Measurements from ENCODE around the gene KCNG2.

KCNG2 gene

DNA sequence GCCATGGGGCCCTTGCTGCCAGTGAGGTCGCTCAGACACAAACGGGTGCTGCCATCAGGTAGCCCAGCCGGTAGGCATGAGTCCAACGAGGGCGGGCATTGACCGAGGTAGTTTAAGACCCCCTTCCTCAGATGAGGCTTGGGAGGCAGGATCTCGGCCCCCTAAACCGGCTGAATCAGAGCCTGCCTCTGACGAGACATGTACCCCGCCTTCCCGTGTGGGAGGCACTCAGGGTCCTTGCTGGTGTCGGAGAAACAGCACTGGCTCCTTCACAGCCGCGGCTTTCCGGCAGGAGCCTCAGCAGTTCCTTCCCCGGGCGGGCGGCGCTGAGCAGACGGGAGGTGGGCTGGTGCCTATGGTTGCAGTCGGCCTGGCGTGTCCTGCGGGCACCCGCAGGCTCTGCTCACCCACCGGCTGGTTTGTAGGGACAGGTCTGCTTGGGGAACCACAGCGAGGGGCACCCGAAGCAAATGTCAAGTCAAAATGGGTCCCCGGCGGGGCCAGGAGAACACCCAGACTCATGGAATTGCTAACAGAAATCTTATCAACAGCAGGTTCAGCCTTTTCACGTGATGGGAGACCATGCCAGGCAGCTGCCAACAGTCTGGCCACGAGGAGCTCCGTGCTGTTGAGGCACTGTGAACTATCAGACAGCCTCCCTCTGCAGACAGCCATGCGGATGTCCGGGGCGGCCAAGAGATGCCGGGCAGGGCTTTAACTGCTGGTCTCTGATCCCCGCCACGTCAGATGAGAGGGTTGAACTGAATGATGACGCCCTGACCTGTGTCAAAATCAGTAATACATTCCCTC lies 2.8 kb downstream of the KCNG2 start:
- no peak for DNase-seq

DNA sequence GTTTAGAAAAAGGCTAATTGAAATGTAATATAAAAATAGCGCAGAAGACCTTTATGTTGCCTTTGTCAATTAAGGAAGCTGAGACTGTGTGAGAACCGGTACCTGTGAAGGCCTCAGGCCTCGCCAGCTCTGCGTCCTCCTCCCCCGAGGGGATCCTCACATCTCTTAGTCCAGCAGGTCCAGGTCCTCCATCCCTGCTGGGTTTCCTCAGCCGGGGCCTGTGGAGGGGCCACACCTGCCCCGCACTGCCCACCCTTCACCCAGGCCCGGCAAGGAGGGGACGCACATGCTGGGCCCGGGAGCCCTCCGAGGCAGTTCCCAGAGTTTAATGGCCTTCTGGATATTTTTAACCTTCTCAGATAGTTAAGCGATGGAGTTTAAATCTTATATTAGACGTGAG lies 3.5 kb downstream of the KCNG2 start:
- no peak for DNase-seq

DNA sequence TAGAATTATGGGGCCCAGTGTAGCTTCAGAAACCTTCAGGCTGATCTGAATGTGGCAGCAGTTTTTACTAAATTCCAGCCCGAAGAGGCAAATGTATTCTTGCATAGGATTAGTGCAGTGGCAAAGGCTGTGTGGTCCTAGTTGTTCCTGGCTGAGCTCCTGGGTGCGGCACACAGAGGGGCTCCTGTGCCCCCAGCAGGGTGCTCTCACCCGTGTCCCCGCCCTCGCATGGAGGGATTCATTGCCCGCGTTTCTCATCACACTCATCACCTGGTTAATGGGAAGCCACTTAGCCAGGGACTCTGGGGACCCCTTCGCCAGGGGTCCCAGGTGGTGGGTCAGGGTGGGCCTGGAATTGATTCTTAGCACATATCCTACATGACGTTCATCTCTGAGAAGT lies 3.9 kb downstream of the KCNG2 start:
- DNase-seq, result no peak

DNA sequence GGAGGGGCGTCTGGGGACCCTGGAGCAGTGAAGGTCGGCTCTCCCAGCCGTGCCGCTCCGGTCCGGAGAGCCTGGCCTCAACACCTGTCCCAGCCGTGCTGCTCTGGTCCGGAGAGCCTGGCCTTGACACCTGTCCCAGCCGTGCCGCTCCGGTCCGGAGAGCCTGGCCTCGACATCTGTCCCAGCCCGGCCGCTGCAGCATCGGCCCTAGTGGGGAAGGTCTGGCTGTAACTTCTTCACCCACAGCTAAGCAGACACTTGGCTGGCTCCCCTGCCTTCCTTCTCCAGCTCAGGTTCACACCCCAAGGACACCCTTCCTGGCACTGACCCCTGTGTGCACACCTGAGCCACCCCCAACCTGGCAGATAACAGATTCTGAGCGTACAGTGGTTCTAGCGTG lies 4.6 kb downstream of the KCNG2 start:
- no peak for DNase-seq

DNA sequence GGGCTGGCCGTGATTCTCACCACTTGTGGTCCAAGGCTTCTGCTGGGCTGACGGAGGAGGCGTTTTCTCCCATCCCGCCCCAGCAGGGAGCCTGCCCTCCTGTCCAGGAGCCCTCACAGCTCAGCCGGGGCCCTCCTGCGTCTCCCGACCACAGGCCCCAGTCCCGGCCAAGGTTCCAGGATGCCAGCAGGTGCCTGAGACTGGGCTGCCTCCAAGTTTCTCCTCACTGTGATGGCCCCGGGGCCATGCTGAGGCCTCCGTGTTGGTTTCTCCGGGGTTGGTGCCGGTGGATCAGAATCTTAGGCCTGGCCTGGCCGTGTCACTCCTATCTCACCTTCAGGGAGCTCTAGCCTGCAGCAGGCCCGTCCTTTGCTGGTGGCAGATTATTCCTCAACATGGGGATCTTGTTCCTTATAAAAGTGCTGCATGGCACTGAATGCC lies 5.9 kb downstream of the KCNG2 start:
- no peak for DNase-seq

DNA sequence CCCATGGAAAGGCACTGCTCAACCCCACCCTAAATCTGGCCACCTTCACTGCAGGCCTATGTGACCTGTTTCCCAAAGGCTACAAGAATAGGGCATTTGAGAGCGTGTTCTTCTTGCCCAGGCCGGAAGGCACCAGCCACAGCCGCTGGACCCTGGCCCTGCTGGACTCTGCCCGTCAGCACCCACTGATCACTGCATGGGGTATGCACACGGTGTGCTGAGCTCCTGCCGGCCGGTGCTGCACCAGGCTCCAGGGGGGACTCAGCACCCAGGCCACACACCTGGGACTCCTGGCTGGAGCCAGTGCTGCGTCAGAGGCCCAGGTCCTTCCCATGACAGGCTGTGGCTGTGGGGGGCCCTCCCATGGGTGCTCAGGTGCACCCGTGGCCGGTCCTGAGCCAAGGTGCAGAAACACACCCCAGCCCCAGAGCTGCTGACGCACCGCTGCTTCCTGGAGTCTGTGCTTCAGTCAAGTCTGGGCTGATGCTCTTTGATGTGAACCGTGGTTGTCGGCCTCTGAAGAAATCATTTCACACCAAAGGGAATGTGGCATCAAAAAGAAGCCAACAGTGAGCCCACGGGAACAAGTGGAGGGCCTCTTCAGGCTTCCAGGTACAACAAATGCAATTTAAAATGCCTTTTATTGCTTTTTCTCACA lies 6.5 kb downstream of the KCNG2 start:
- no peak for DNase-seq

DNA sequence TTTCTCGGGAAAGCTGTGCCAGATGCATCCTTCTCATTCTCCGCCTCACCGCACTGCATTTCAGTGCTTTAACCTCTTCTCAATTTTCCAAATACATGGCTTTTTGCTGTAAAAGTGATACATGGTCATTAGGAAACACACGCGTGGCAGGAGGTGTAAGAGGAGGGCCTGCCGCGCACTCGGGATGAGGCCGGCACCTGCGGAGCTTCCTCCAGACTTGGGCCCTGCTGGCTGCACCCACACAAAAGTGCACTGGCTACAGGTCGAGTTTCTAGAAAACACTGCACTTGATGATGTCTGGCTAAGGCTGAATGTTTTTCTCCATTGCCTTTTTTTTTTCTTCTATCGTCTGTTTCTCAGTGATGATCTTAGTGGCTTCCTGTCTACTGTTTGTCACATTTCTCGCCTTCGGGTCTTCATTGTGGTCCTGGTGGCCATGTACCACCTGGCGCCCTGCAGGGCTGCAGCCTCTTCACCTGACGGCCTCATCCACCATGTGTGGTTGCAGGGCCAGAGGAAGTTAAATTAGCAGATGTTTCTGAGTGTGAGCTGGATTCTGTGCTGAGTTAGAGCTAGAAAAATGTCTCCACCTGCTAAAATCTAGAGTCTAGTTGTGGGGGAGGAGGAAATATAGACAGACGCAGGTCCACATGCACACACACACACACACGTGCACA lies 7.6 kb downstream of the KCNG2 start:
- DNase-seq, result no peak

DNA sequence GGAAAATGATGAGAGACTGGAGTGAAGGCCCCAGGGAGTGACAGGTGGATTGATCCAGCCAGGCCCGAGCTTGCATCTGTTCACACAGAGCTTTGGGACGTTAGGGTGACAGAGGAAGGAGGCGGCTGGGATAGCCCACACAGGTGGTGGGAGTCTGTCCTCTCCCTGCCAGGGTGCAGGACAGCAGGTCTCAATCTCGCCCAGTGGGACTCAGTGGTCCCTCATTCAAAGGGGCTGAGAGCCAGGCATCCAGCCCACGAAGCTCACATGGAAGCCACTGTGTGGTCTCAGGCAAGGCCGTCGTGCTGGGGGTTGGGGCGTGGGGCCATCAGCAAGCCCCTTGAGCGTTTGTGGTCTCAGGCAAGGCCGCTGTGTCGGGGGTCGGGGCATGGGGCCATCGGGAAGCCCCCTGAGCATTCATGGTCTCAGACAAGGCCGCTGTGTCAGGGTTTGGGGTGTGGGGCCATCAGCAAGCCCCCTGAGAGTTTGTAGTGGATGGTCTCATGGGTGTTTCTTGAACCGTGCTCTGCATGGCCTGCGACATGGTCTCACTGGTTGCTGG lies 8.3 kb downstream of the KCNG2 start:
- DNase-seq, result no peak

DNA sequence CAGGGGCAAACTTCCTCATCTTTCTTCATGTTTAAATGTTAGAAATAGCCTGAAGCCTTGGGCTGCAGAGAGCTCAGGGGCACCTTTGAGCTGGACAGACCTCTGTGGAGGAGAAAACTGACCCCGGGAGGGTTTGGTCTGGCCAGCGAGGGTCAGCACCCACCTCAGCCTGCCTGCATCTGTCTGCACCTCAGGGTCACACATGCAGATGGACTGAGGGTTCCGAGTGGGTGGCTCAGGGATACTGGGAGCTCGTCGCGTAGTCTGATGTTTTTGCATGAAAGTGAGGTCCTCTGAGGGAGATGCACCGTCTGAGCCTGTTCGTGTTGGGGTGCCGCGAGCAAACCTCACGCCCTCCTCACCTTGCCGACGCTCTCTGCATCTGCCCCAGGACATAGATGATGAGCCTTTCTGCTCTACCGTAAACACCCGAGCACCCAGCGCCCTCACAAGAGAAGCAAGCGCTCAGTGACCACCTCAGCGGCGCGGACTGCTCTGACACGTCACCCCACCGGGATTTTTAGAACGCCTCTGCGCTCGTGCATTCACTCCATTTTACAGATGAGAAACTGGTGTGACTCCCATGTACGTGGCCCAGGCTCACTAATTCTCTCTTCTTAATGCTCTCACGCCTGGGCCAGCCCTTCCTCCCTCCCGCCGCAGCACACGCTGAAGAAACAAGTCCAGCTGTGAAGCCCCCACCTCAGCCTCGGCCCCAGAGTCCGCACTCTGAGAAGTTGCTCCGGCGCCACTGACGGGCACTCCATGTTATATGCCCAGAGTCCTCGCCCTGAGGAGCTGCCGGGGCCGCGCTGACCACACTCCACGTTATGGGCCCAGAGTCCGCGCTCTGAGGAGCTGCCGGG lies 9.5 kb downstream of the KCNG2 start:
- DNase-seq, result no peak

DNA sequence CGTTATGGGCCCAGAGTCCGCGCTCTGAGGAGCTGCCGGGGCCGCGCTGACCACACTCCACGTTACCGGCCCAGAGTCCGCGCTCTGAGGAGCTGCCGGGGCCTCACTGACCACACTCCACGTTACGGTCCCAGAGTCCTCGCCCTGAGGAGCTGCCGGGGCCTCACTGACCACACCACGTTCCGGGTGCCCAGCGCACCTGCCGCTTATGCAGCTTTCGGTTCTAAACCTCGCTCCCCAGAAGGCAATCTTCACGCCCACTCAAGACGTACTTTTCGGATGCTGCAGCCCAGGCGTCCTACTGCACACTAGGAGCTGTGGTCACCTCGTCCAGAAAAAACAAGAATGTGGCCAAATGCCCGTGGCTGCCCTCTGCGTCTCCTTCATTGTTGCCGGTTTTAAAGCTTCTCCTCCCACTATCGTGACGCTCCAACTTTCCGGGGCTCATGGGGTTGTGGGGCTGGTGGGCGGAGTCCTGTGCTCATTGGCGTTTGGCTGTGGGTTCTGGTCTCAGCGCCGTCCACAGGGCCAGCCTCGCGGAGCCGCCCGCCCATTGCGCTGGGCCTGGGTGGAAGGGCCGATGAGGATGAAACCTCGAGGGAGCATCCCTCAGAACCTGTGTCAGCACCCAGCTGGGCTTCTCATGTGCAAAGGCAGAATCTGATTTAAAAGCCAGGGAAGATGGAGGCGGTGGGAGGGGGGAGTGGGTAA lies 11.9 kb downstream of the KCNG2 start:
- no peak for DNase-seq

DNA sequence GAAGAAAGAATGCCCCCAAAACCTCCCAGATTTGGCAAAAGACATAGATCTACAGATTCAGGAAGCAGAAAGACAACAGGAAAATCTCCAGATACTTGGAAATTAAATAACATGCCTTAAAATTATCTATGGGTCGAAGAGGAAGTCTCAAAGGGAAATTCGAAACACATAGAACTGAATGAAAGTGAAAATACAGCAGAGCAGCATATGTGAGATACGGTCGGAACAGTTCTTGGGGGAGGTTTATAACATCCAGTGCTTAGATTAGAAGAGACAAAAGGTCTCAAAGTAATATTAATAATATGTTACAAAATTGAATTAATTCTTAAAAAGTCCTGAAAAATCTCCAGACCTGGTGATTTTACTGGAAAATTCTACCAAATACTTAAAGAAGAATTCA lies 14.3 kb downstream of the KCNG2 start:
- DNase-seq, result no peak

DNA sequence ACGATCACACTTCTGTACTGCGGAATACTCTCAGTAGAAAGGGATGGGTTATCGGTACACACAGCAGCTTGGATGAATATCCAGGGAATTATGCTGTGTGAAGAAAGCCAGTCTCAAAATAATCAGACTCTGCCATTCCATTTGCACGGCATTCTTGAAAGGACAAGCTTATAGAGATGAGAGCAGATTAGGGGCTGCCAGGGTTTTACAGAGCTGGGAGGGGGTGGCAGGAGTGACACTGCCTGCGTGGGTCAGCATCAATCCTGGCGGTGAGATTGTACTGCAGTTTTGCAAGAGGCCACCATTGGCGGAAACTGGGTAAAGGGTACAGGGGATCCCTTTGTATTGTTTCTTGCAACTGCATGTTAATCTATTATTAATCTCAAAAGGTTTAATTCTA lies 16.6 kb downstream of the KCNG2 start:
- no peak for DNase-seq

DNA sequence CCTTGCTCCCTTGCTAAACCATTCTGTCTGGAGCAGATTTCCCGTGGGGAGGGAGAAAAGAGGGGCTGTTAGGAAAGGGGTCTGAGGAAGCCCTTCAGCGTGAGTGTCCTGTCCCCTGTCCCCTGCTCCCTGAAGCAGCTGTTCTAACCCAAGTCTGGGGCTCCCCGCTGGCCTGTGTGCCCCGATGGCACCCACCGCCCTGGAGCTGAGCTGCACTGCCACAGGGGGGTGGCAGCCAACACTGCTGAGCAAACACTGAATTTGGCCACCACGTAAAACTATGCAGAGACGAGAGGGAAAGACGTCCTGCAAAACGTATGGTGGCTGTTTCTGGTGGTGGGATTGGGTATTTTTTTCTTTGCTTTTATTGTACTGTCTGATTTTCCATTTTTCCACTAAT lies 17.9 kb downstream of the KCNG2 start:
- no peak for DNase-seq

DNA sequence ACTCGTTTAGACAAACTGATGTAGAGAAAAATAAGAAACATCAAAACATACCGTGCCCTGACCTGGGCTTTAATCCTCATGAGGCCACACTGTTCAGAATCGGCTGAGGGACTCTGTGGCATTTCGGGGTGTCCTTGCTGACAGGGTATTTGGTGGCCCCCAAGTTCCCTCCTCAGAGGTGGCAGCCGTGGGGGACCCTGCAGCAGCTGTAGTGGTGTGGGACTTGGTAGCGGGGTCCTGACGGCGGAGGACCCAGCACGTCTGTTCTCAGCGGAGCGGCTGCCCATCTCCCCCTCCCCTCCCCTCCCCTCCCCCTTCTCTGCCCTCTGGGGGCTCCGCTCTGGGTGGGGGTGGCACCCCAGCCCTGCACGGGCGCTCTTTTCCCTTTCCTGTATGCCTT lies 18.4 kb downstream of the KCNG2 start:
- DNase-seq, result no peak

DNA sequence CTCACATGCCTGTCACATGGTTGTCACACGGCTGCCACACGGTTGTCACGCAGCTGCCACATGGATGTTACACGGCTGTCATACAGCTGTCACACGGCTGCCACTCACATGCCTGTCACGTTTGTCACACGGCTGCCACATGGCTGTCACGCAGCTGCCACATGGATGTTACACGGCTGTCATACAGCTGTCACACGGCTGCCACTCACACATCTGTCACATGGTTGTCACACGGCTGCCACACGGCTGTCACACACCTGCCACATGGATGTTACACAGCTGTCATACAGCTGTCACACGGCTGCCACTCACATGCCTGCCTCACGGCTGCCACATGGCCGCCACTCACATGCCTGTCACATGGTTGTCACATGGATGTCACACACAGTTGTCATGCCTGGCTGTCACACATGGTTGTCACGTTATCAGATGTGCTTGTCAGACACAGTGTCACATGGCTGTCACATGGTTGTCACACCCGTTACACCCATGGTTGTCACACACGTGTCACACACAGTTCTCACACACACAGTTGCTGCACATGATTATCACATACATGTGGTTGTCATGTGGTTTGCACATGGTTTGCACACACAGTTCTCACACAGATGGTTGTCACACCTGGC lies 19.4 kb downstream of the KCNG2 start:
- DNase-seq, result no peak

DNA sequence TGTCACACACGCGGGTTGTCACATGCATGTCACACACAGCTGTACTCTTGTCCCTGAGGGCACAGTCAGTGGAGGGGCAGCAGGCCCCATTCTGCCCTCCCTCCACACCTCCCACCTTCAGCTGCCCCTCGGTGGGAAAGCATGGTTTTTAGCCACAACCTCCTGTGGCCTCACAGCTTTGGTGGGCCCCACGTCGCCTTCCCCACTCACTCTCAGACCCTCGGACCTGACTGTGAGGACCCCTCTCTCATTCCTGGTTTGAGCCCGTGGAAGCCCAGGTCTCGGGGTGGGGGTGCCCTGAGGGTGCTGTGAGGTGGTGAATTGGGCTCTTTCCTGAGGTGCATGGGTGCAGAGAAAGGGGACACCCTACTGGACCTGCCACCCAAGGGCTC lies 19.9 kb downstream of the KCNG2 start:
- no peak for DNase-seq

DNA sequence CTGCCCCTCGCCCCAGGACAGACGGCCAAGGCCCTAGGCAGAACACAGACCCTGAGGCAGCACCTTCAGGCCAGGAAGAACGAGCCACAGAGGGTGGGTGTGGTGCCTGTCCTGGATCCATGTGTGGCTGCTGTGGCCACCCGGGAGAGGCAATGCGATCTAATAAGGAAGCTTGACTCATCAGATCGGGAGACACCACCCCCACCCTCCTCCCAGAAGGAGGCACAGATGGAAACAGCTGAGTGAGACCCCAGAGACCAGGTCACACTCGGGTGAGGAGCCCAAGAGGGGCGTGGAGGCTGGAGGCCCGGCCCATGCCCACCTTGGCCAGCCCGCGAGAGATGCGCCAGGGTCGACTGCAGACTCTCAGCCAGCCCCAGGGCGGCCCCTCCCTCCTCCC lies 20.3 kb downstream of the KCNG2 start:
- DNase-seq, result no peak

DNA sequence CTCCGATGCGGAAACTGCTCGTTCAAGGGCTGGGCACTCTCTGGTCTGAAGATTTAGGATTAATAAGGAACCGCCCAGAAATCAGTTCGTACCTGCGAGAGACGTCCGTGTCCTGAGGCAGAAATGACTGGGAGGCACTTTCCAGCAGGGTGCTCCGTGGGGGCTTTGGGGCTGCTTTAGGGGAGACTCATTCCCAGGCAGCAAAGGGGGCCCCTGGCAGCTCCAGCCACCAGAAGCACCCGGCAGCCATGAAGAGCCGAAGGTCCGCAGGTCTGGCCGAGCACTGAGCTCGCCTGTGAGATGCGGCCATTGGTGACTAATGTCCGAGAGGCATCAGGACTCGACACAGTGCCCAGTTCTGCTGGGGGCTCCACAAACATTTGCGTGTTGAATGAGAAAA lies 20.9 kb downstream of the KCNG2 start:
- DNase-seq, result no peak

DNA sequence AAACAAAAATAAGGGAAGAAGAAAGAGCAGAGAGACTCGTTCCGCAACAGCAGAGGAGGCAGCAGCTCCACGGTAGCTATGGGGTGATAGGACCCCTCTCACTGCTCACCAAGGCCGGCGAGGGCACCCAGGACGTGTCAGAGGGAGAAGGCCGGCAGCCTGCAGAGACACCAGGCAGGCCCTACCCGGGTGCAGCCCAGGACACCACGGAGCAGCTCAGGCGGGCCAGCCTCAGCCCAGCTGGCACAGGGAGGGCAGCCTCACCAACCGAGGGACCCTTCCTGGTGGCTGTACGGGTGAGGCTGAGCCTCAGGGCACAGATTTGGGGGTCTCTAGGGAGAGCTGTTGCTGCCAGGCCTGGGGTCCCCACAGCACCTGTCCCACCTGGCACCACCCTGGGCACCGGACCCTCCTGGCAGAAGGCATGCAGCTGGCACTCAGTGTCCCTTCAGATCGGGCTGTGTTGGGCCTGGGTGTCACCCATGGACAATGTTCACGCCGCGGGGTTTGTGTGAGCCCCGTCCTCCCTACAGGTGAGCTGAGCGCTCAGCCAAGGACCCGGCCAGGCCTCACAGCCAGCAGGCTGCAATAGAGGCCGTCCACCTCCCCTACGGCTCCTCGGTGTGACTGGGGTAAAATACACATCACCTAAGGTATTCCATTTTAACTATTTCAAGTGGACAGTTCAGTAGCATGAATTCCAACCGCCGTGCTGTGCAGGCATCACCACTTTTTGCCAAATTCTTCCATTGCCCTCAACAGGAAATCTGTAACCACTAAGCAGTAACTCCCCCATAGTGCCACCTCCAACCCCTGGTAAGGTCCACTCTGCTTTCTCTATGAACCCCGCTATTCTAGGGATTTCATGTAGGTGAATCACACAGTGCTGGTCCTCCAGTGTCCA lies 21.6 kb downstream of the KCNG2 start:
- no peak for DNase-seq

DNA sequence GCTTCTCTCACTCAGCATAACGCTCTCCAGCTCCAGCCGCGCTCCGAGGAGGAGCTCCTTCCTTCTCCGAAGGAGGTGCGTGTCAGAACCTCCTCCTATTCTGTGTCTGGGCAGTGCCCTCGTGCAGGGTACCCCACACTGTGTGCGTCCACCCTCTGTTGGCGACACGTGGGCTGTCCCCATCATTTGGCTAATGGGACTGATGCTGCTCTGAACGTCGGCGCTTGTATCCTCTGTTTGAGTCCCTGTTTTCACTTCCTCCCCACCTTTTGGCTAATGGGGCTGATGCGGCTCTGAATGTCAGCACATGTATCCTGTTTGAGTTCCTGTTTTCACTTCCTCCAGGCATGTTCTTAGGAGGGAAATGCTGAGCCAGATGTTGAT lies 22.2 kb downstream of the KCNG2 start:
- no peak for DNase-seq

DNA sequence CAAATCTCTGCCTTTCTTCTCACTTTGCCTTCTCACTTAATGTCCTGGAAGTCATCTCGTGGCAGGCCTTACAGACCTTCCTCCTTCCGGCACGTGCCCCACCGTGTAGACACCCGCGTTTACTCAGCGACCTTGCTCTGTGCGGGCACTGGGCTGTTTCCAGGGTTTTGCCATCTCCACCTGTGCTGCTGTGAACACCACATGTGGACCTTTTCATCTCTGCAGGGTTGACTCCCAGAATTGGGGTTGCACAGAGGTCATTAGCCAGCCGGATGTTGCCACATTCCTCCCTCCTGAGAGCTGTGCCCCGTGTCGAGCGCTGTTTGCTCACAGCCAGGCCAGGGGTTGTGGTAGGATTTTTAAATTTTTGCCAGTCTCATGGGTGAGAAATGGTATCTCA lies 25.4 kb downstream of the KCNG2 start:
- DNase-seq, result no peak

All from activated CD4-positive, alpha-beta T cell treated with anti-CD3 and anti-CD28 coated beads for 48 hours (primary cell).